ENCODE measurements around the gene HLA-DMB.
"Not testable (repeated sequence)": the region's sequence is repeated elsewhere in the genome, so short reads cannot be mapped to it uniquely, and the experiment has no call there.

The HLA-DMB gene

GRCh38 chr6:32949113-32949512, 8.3 kb upstream of the HLA-DMB start:
- no peak for DNase-seq

- peak; percentile 57 for DNase-seq
Measured at GRCh38 chr6:32947552-32948465, 7.0 kb upstream of the HLA-DMB start.

- no peak for DNase-seq
Measured at GRCh38 chr6:32946893-32947292, 6.1 kb upstream of the HLA-DMB start.

- DNase-seq: no peak
Measured at GRCh38 chr6:32945953-32946352, 5.1 kb upstream of the HLA-DMB start.

- peak; percentile 19 for DNase-seq
Measured at GRCh38 chr6:32945108-32945760, 4.4 kb upstream of the HLA-DMB start.

- DNase-seq: peak; percentile 72
Measured at GRCh38 chr6:32943864-32944649, 3.2 kb upstream of the HLA-DMB start.

GRCh38 chr6:32942555-32943123, 1.8 kb upstream of the HLA-DMB start:
- not testable (repeated sequence) for DNase-seq

GRCh38 chr6:32941214-32941768, 463 bp upstream of the HLA-DMB start:
- no peak for DNase-seq

GRCh38 chr6:32938494-32938893, 2.3 kb downstream of the HLA-DMB start:
- no peak for DNase-seq

GRCh38 chr6:32937230-32937633, 3.6 kb downstream of the HLA-DMB start:
- DNase-seq: no peak

GRCh38 chr6:32936239-32937152, 4.3 kb downstream of the HLA-DMB start:
- DNase-seq: no peak

- DNase-seq: no peak
Measured at GRCh38 chr6:32935551-32936238, 5.1 kb downstream of the HLA-DMB start.

- DNase-seq: peak; percentile 87
Measured at GRCh38 chr6:32933661-32934085, 7.2 kb downstream of the HLA-DMB start.

GRCh38 chr6:32932132-32932868, 8.5 kb downstream of the HLA-DMB start:
- no peak for DNase-seq

GRCh38 chr6:32931211-32931610, 9.6 kb downstream of the HLA-DMB start:
- DNase-seq: no peak

- DNase-seq: no peak
Measured at GRCh38 chr6:32922083-32922482, 18.7 kb downstream of the HLA-DMB start.

- DNase-seq: no peak
Measured at GRCh38 chr6:32920715-32921114, 20.1 kb downstream of the HLA-DMB start.

- DNase-seq: no peak
Measured at GRCh38 chr6:32912951-32913350, 27.9 kb downstream of the HLA-DMB start.

GRCh38 chr6:32908897-32909296, 31.9 kb downstream of the HLA-DMB start:
- DNase-seq: no peak

- DNase-seq: no peak
Measured at GRCh38 chr6:32906539-32906938, 34.3 kb downstream of the HLA-DMB start.
